ENCODE measurements around the gene PKMYT1.

PKMYT1 gene

DNA sequence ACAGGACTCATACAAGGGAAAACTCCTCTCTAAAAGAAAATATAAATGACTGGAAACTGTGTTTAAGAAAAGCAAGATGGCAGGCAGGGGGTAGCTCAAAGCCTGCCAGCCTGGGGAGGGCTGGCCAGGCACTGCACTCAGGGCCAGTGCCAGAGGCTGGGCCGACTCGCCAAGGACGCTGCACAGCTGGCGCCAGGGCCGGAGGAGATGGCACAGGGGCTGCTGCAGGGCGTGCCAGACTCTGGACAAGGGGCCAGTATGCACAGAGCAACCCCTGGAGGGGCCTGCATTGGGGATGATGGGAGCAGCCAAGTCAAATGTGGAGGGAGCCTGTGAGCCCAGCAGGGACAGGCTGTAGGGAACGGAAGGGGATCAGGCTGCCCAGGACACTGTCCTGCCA, 4.0 kb downstream of the PKMYT1 start:
- H3K36me3 ChIP-seq (ENCODE audit: insufficient read depth, low read length), result no peaks in the 10 kb centered on the region
- peaks cover 32% of the 10 kb centered on the region for H3K79me2 ChIP-seq (ENCODE audit: insufficient read depth, low read length)
- no peak for TF ChIP-seq EZH2phosphoT487 (IDR thresholded peaks at IDR 0.05; ENCODE audit: borderline replicate concordance)
- TF ChIP-seq, protein P1, sequence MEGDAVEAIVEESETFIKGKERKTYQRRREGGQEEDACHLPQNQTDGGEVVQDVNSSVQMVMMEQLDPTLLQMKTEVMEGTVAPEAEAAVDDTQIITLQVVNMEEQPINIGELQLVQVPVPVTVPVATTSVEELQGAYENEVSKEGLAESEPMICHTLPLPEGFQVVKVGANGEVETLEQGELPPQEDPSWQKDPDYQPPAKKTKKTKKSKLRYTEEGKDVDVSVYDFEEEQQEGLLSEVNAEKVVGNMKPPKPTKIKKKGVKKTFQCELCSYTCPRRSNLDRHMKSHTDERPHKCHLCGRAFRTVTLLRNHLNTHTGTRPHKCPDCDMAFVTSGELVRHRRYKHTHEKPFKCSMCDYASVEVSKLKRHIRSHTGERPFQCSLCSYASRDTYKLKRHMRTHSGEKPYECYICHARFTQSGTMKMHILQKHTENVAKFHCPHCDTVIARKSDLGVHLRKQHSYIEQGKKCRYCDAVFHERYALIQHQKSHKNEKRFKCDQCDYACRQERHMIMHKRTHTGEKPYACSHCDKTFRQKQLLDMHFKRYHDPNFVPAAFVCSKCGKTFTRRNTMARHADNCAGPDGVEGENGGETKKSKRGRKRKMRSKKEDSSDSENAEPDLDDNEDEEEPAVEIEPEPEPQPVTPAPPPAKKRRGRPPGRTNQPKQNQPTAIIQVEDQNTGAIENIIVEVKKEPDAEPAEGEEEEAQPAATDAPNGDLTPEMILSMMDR (conservative IDR thresholded peaks at IDR 0.05; ENCODE audit: low read length), result no peak
- no peaks in the 10 kb centered on the region for H3F3A ChIP-seq (ENCODE audit: low read depth)
- no peaks in the 10 kb centered on the region for H3K4me1 ChIP-seq (ENCODE audit: insufficient read depth, low read length, poor library complexity, severe bottlenecking)
- no peaks in the 10 kb centered on the region for H3K27me3 ChIP-seq (ENCODE audit: insufficient read depth, low read length, poor library complexity, severe bottlenecking)
- H4K20me1 ChIP-seq (ENCODE audit: insufficient read depth, low read length, poor library complexity, severe bottlenecking), result no peaks in the 10 kb centered on the region
- H3K4me2 ChIP-seq (ENCODE audit: low read depth, low read length, poor library complexity, severe bottlenecking), result no peak overlapping the region
- no peaks in the 10 kb centered on the region for H3K9me3 ChIP-seq (ENCODE audit: insufficient read depth, low read depth, low read length)
- H3K4me3 ChIP-seq (ENCODE audit: low read length, poor library complexity, severe bottlenecking), result no peak overlapping the region
- H3K9ac ChIP-seq (ENCODE audit: low read depth, low read length, poor library complexity, severe bottlenecking), result no peak overlapping the region
- H3K9me2 ChIP-seq (replicated peaks; ENCODE audit: low read depth, low read length), result no peaks in the 10 kb centered on the region
- no peak overlapping the region for H2AFZ ChIP-seq (ENCODE audit: low read length)

DNA sequence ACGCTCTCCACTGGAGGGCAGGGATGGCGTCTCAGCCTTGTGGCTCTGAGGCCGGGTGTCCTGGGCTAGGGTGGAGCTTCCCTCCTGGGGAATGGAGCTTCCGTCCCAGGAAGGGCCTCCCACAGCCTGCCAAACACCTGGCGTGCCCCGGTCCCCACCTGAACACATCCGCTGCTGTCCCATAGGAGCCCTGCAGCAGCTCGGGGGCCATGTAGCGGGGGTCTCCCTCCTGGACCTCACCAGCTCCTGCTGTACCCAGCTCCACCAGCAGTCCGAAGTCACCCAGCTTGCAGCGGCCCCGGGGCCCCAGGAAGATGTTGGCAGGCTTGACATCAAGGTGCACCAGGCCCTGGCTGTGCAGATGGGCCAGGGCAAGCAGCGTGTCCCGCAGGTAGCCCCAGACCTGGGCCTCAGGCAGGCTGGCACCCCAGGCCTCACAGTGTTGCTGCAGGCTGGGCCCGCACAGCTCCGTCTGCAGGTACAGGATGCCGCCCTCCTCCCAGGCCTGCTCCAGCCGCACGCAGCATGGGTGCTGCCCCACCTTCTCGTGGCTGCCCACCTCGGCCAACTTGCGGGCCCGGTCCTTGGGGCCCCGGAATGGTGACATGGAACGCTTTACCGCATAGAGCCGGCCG, 5.0 kb downstream of the PKMYT1 start:
- Histone ChIP-seq H4K20me1 (ENCODE audit: insufficient read depth, low read length, poor library complexity, severe bottlenecking) (peaks cover 7% of the 10 kb centered on the region), H3K79me2 (ENCODE audit: insufficient read depth, low read length) (peaks cover 36% of the 10 kb centered on the region), H3K9me3 (ENCODE audit: insufficient read depth, low read depth, low read length) (no peaks in the 10 kb centered on the region), H3F3A (ENCODE audit: low read depth) (no peaks in the 10 kb centered on the region), H3K27me3 (ENCODE audit: insufficient read depth, low read length, poor library complexity, severe bottlenecking) (no peaks in the 10 kb centered on the region), H3K4me1 (ENCODE audit: insufficient read depth, low read length, poor library complexity, severe bottlenecking) (peaks cover 2% of the 10 kb centered on the region), H3K9me2 (replicated peaks; ENCODE audit: low read depth, low read length) (no peaks in the 10 kb centered on the region), H3K9ac (ENCODE audit: low read depth, low read length, poor library complexity, severe bottlenecking) (no peak overlapping the region), H2AFZ (ENCODE audit: low read length) (no peak overlapping the region), H3K4me3 (ENCODE audit: low read length, poor library complexity, severe bottlenecking) (no peak overlapping the region), H3K4me2 (ENCODE audit: low read depth, low read length, poor library complexity, severe bottlenecking) (no peak overlapping the region), H3K36me3 (ENCODE audit: insufficient read depth, low read length) (no peaks in the 10 kb centered on the region)
- TF ChIP-seq, protein P1 (conservative IDR thresholded peaks at IDR 0.05; ENCODE audit: low read length), result no peak
- no peak for TF ChIP-seq EZH2phosphoT487 (IDR thresholded peaks at IDR 0.05; ENCODE audit: borderline replicate concordance)

DNA sequence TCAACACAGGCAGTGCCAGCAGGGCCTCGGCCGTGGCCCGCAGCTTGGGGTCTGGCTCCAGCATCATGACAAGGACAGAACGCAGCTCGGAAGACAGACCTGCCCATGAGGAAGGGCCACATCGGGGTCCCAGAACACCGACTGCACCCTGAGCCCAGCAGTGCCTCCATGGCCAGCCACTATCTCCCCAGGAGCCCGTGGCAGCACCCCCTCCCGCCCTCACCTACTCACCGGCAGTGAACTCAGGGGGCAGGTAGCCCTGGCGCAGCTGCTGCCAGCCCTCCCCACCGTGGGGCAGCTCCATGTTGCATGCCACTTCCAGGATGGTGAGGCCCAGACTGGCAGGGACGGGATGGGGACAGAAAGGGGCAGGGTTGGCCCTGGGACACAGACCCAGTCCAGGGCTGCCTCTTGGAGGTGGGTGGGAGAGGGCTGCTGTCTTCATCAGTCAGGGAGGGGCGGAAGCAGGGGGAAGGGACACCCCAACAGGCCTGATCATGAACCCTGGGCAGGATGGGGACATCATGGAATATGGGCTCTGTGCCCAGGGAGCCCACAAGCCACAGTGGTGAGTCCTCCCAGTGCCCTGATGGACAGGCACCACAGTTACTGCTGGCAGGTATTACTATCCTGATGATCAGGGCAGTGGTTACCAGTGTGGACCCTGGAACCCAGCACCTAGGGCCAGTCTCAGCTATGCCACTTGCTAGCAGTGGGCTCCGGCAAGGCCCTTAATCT, 5.8 kb downstream of the PKMYT1 start:
- no peak overlapping the region for H3K9ac ChIP-seq (ENCODE audit: low read depth, low read length, poor library complexity, severe bottlenecking)

More for the DNA sequence above, 5.8 kb downstream of the PKMYT1 start:
- Histone ChIP-seq H3K79me2 (ENCODE audit: insufficient read depth, low read length) (peaks cover 31% of the 10 kb centered on the region), H3K27me3 (ENCODE audit: insufficient read depth, low read length, poor library complexity, severe bottlenecking) (no peaks in the 10 kb centered on the region), H3F3A (ENCODE audit: low read depth) (no peaks in the 10 kb centered on the region), H3K4me2 (ENCODE audit: low read depth, low read length, poor library complexity, severe bottlenecking) (no peak overlapping the region), H3K4me1 (ENCODE audit: insufficient read depth, low read length, poor library complexity, severe bottlenecking) (peaks cover 2% of the 10 kb centered on the region), H2AFZ (ENCODE audit: low read length) (no peak overlapping the region), H3K36me3 (ENCODE audit: insufficient read depth, low read length) (no peaks in the 10 kb centered on the region), H3K4me3 (ENCODE audit: low read length, poor library complexity, severe bottlenecking) (no peak overlapping the region), H3K9me3 (ENCODE audit: insufficient read depth, low read depth, low read length) (no peaks in the 10 kb centered on the region), H3K9me2 (replicated peaks; ENCODE audit: low read depth, low read length) (no peaks in the 10 kb centered on the region), H4K20me1 (ENCODE audit: insufficient read depth, low read length, poor library complexity, severe bottlenecking) (peaks cover 7% of the 10 kb centered on the region)
- no peak for TF ChIP-seq EZH2phosphoT487 (IDR thresholded peaks at IDR 0.05; ENCODE audit: borderline replicate concordance)
- TF ChIP-seq, protein P1 (conservative IDR thresholded peaks at IDR 0.05; ENCODE audit: low read length), result no peak
